Stimulated activated CD4-positive, alpha-beta T cell treated with anti-CD3 and anti-CD28 coated beads, Interleukin-1b, Interleukin-23, amount 100 ng/mL, for 24 hours (primary cell): ENCODE results near the gene SSU72.
"Not testable (repeated sequence)": the region's sequence is repeated elsewhere in the genome, so short reads cannot be mapped to it uniquely, and the experiment has no call there.

Experiments used
- DNase-seq, 4 experiments: peaks; one replicate each; pipeline ENCODE4 v3.0.0-alpha.2; 2020; ENCODE audit warnings: low read depth in 4 of 4, low spot score in 1 of 4

SSU72 gene

GRCh38 chr1:1529321-1529720 is 45.3 kb downstream of the SSU72 start:
- no peak for DNase-seq

GRCh38 chr1:1528301-1529267 is 46.1 kb downstream of the SSU72 start:
- DNase-seq, result no peak

- DNase-seq, result no peak
Observed at GRCh38 chr1:1527092-1527816, 47.4 kb downstream of the SSU72 start.

GRCh38 chr1:1526476-1526875 is 48.2 kb downstream of the SSU72 start:
- DNase-seq, result not testable (repeated sequence)

GRCh38 chr1:1524750-1525383 is 49.8 kb downstream of the SSU72 start:
- DNase-seq, result not testable (repeated sequence)

GRCh38 chr1:1523651-1524050 is 51.0 kb downstream of the SSU72 start:
- DNase-seq, result not testable (repeated sequence)

- DNase-seq, result not testable (repeated sequence)
Observed at GRCh38 chr1:1523226-1523625, 51.4 kb downstream of the SSU72 start.

GRCh38 chr1:1522536-1522935 is 52.1 kb downstream of the SSU72 start:
- not testable (repeated sequence) for DNase-seq

GRCh38 chr1:1521331-1521730 is 53.3 kb downstream of the SSU72 start:
- no peak for DNase-seq

- not testable (repeated sequence) for DNase-seq
Observed at GRCh38 chr1:1519805-1520505, 54.7 kb downstream of the SSU72 start.

GRCh38 chr1:1518621-1519007 is 56.0 kb downstream of the SSU72 start:
- not testable (repeated sequence) for DNase-seq

GRCh38 chr1:1517973-1518620 is 56.6 kb downstream of the SSU72 start:
- DNase-seq, result no peak

- not testable (repeated sequence) for DNase-seq
Observed at GRCh38 chr1:1516923-1517322, 57.7 kb downstream of the SSU72 start.

- DNase-seq, result not testable (repeated sequence)
Observed at GRCh38 chr1:1514376-1514775, 60.3 kb downstream of the SSU72 start.

- not testable (repeated sequence) for DNase-seq
Observed at GRCh38 chr1:1513675-1514074, 61.0 kb downstream of the SSU72 start.

- DNase-seq, result not testable (repeated sequence)
Observed at GRCh38 chr1:1512425-1512824, 62.2 kb downstream of the SSU72 start.

GRCh38 chr1:1511533-1512285 is 63.0 kb downstream of the SSU72 start, which contains the start of gene ATAD3A:
ATAD3A (plus strand) TSS chr1:1512162; CDS start chr1:1512269, 107 bp downstream.
- peak; percentile 88 to 97 (median 92) for DNase-seq

- no peak for DNase-seq
Observed at GRCh38 chr1:1510912-1511532, 63.6 kb downstream of the SSU72 start.

- not testable (repeated sequence) for DNase-seq
Observed at GRCh38 chr1:1509465-1509850, 65.2 kb downstream of the SSU72 start.
